ENCODE measurements around the gene NHLH1. TPM values are rescaled to one million over a fixed set of nuclear protein-coding genes. Genes with fewer than 3 reads are reported as not detected.

Gene NHLH1
- total RNA-seq, 4 donors from 2014 or later = not detected

DNA sequence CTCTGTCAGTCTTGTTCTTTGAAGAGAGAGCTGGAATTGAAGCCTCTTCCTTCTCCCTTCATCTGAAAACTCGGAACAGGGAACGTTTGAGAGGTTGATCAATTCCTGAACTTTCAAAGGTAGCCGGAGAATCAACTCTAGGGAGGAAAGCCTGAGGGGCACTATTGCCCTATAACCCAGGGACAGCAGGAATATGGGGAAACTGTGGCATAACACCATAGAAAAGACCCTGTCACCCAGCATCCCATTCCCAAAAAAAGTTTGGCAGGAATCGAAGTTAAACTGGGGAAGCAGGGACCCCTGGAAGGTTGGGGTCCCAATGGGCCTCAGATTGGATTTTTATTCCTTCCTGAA is 5.1 kb upstream of the NHLH1 start:
- DNase-seq = no peak
- Histone ChIP-seq H3K27me3 (no peaks in the 10 kb centered on the region), H3K36me3 (peaks cover 17 to 19% of the 10 kb centered on the region in 2 donors), H3K27ac (no peak overlapping the region), H3K4me3 (replicated peaks in 1 of 3) (no peak overlapping the region), H3K9me3 (no peaks in the 10 kb centered on the region), H3K4me1 (no peaks in the 10 kb centered on the region)
- WGBS, 2 donors = 75 to 89% methylated on average over 4 of the region's 4 CpGs
- intact Hi-C loops (cut with DNase I) = no loop called here
- no peak for TF ChIP-seq POLR2A (IDR thresholded peaks at IDR 0.05)
- TF ChIP-seq, protein P1, sequence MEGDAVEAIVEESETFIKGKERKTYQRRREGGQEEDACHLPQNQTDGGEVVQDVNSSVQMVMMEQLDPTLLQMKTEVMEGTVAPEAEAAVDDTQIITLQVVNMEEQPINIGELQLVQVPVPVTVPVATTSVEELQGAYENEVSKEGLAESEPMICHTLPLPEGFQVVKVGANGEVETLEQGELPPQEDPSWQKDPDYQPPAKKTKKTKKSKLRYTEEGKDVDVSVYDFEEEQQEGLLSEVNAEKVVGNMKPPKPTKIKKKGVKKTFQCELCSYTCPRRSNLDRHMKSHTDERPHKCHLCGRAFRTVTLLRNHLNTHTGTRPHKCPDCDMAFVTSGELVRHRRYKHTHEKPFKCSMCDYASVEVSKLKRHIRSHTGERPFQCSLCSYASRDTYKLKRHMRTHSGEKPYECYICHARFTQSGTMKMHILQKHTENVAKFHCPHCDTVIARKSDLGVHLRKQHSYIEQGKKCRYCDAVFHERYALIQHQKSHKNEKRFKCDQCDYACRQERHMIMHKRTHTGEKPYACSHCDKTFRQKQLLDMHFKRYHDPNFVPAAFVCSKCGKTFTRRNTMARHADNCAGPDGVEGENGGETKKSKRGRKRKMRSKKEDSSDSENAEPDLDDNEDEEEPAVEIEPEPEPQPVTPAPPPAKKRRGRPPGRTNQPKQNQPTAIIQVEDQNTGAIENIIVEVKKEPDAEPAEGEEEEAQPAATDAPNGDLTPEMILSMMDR (IDR thresholded peaks at IDR 0.05) = no peak

DNA sequence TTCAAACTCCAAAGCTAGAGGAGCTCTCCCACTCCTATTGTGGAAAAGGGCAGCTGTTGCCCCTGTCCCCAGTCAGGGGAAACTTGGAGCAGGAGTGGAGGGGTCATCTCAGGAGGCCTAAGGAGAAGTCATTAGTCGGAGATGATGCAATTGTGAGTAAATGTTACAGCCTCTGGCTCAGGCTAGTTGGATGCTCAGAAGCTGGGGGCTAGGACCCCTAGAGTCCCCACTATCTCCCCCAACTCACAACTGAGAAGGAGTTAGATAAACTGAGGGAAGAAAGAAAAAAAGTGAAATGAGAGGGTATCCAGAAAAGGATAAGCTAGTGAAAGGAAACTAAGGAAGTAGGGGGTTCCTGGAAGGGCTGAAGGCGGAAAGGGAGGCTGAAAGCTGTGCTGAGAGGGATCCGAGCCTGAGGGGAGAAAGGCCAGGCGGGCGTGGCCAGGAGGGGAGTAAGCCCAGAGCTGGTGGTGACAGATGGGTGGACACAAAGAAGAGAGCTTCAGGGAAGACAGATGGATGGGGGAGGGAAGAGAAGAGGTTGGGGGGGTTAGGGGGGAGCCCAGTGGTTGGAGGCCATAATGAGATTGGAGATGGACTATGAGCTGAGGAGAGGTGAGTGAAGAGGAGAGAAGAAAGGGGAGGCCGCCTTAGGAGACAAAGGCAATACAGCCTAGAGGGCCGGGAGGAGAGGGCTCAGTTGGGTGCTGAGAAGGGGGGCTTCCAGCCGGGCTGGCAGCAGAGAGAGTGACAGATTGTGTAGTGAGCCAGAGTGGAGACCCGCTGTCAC is 4.5 kb upstream of the NHLH1 start:
- TF ChIP-seq POLR2A (IDR thresholded peaks at IDR 0.05) = no peak
- TF ChIP-seq, protein P1 (IDR thresholded peaks at IDR 0.05) = no peak
- DNase-seq = no peak
- no peak overlapping the region for H3K27ac ChIP-seq
- peaks cover 11 to 13% of the 10 kb centered on the region in 2 donors for H3K36me3 ChIP-seq
- H3K4me1 ChIP-seq = no peaks in the 10 kb centered on the region
- 71 to 75% methylated on average over 9 of the region's 9 CpGs for WGBS, 2 donors
- no peak overlapping the region for H3K4me3 ChIP-seq (replicated peaks in 1 of 3)
- intact Hi-C loops (cut with DNase I) = no loop called here
- H3K27me3 ChIP-seq = no peaks in the 10 kb centered on the region
- no peaks in the 10 kb centered on the region for H3K9me3 ChIP-seq

DNA sequence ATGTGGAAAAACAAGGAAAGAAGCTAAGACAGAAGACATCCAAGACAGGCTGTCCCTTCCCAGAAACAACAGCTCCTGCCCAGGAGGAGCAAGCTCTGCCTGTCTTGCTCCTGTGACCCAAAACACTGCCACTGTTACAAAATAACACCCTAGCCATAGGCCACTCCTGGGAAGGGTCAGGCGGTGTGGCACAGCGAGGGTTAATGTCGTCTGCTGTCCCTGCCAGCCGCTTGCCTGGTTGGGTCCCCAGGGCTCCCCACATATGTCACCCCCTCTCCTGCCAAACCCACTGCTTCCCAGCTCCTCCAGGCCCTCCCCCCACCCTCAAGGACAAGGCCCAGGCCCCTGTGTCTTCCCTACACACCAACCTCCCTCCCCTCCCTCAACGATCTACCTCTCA is 3.9 kb upstream of the NHLH1 start:
- Histone ChIP-seq H3K36me3 (peaks cover 6% of the 10 kb centered on the region in 2 donors), H3K4me1 (no peaks in the 10 kb centered on the region), H3K27me3 (no peaks in the 10 kb centered on the region), H3K4me3 (replicated peaks in 1 of 3) (no peak overlapping the region), H3K27ac (no peak overlapping the region), H3K9me3 (no peaks in the 10 kb centered on the region)
- TF ChIP-seq POLR2A (IDR thresholded peaks at IDR 0.05) = no peak
- TF ChIP-seq, protein P1 (IDR thresholded peaks at IDR 0.05) = no peak
- WGBS, 2 donors = 41 to 43% methylated on average over 5 of the region's 5 CpGs
- intact Hi-C loops (cut with DNase I) = no loop called here
- DNase-seq = no peak

DNA sequence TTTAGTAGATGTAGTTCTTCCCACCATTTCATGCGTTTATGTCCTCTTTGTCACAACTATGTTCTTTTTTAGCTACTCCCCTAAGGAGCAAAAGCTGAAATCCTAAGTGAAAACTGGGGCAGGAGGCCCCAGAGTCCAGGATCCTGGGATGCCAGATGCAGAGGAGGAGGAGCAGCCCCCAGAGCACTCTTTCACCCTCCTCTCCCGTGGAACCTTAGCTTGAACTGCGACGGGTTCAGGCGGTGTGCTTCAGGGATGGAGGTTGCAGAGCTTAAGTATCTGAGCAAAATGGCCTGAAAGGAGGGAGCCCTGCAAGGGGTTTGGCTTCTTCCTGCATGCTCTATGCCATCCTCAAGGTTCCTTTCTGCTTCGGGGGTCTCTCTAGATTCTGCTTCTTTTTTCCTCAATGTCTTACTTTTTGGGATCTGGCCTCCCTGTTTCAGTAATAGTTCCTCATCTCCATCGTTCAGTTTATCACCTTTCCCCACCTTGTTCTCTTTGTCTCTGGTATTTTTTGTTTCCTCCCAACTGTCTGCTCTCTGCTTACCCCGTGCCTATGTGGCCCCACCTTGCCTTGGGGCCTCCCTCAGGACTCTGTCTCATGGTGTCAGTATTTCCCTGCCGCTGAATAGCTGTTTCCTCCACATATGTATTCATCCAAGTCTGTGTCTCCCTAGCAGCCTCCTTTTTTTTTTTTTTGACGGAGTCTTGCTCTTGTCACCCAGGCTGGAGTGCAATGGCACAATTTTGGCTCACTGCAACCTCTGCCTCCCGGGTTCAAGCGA is 2.7 kb upstream of the NHLH1 start:
- no peak for DNase-seq
- H3K9me3 ChIP-seq = no peaks in the 10 kb centered on the region
- 69 to 76% methylated on average over 12 of the region's 12 CpGs for WGBS, 2 donors
- no peak overlapping the region for H3K27ac ChIP-seq
- intact Hi-C loops (cut with DNase I) = no loop called here
- no peaks in the 10 kb centered on the region for H3K36me3 ChIP-seq
- H3K4me1 ChIP-seq = no peaks in the 10 kb centered on the region
- no peaks in the 10 kb centered on the region for H3K27me3 ChIP-seq
- no peak overlapping the region for H3K4me3 ChIP-seq (replicated peaks in 1 of 3)
- TF ChIP-seq, protein P1 (IDR thresholded peaks at IDR 0.05) = no peak
- no peak for TF ChIP-seq POLR2A (IDR thresholded peaks at IDR 0.05)

DNA sequence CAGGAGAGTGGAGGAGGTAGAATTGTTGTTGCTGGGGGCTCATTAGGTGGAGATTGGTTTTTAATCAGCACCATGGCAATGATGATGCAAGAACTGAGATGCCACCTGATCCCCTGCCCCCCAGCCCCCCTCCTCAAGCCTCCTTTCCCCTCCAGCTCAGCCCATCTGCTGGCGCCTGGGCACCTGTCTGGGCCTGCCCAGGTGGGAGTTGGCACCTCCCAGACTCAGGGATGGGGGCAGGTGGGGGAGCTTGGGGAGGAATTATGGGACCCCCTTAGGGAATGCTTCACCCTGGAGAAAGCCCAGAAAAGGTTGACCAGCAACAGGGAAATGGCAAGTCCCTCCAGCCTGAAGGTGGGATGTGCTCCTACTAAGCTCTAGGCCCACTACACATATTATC is 1.5 kb upstream of the NHLH1 start:
- H3K27me3 ChIP-seq = no peaks in the 10 kb centered on the region
- intact Hi-C loops (cut with DNase I) = no loop called here
- no peak for DNase-seq
- 100% methylated on average over 1 of the region's 1 CpG for WGBS, 2 donors
- H3K9me3 ChIP-seq = no peaks in the 10 kb centered on the region
- H3K4me1 ChIP-seq = no peaks in the 10 kb centered on the region
- TF ChIP-seq, protein P1 (IDR thresholded peaks at IDR 0.05) = no peak
- no peak for TF ChIP-seq POLR2A (IDR thresholded peaks at IDR 0.05)
- H3K4me3 ChIP-seq (replicated peaks in 1 of 3) = no peak overlapping the region
- no peak overlapping the region for H3K27ac ChIP-seq
- no peaks in the 10 kb centered on the region for H3K36me3 ChIP-seq
